GM21737 (cell line): ENCODE data around the gene MTMR2.

Source experiments
- ATAC-seq: cut with Tn5 transposase; IDR thresholded peaks from one replicate; pipeline ENCODE4 v1.9.1; 2021; ENCODE audit warnings: mild to moderate bottlenecking, moderate library complexity; ENCODE audit not compliant: unreplicated experiment

The MTMR2 gene

GRCh38 chr11:95788921-95789505 is 134.9 kb downstream of the MTMR2 start:
- no peak for ATAC-seq
